Peyer's patch (tissue), 4 donors: ENCODE measurements around the gene PXN. TPM values are rescaled to one million over a fixed set of nuclear protein-coding genes. Genes with fewer than 3 reads are reported as not detected.
A peak's percentile ranks its signal among the peaks of the same experiment; 100 is the strongest.

Experiments used
- DNase-seq, 3 donors: peaks; one replicate each; pipeline ENCODE4 v3.0.0-alpha.2; 2017 to 2019
- H3K27ac ChIP-seq, 4 donors: fragments of 200-600 bp; sonication (generic); one replicate each; pipeline ENCODE4 v1.5.1; 2016 to 2019
- H3K27me3 ChIP-seq, 2 donors: fragments of 200-600 bp; sonication (generic); one replicate each; pipeline ENCODE4 v1.5.1; 2019
- H3K36me3 ChIP-seq, 3 donors: fragments of 200-600 bp; sonication (generic); one replicate each; pipeline ENCODE4 v1.5.1; 2016 to 2019
- H3K4me1 ChIP-seq, 4 donors: fragments of 200-600 bp; sonication (generic); one replicate each; pipeline ENCODE4 v1.5.1; 2016 to 2019
- H3K4me3 ChIP-seq, 4 donors: fragments of 200-600 bp; sonication (generic); 1 replicate in 3 of 4; 2 replicates in 1 of 4; pipeline ENCODE4 v1.5.1; 2016 to 2019; ENCODE audit warnings: mild to moderate bottlenecking in 1 of 4
- H3K9me3 ChIP-seq, 4 donors: fragments of 200-600 bp; sonication (generic); one replicate each; pipeline ENCODE4 v1.5.1; 2016 to 2019; ENCODE audit warnings: mild to moderate bottlenecking in 1 of 4
- POLR2A ChIP-seq, 2 donors: fragments of 450-650 bp; IDR thresholded peaks; one replicate each; pipeline ENCODE4 v1.5.1; 2017; ENCODE audit warnings: antibody characterized with exemption in 2 of 2, mild to moderate bottlenecking in 2 of 2, moderate library complexity in 2 of 2
- total RNA-seq, 4 donors: library from RNA; depleted of rRNA; stranded (reverse); fragments of >200 nt; gene quantifications; one replicate each; pipeline ENCODE4 v1.1.0, GENCODE V29; 2016
- TF ChIP-seq, protein P1 (sequence below), 6 experiments: fragments of 450-650 bp in 4 of 6; fragments of 200-600 bp in 2 of 6; sonication (generic) in 1 of 6; IDR thresholded peaks; one replicate each; pipeline ENCODE4 v1.5.1; 2017 to 2019; ENCODE audit warnings: antibody characterized with exemption in 6 of 6, mild to moderate bottlenecking in 3 of 6, moderate library complexity in 1 of 6

Gene PXN
- total RNA-seq, 4 donors from 2014 or later = 138 to 204 (median 177) TPM

DNA sequence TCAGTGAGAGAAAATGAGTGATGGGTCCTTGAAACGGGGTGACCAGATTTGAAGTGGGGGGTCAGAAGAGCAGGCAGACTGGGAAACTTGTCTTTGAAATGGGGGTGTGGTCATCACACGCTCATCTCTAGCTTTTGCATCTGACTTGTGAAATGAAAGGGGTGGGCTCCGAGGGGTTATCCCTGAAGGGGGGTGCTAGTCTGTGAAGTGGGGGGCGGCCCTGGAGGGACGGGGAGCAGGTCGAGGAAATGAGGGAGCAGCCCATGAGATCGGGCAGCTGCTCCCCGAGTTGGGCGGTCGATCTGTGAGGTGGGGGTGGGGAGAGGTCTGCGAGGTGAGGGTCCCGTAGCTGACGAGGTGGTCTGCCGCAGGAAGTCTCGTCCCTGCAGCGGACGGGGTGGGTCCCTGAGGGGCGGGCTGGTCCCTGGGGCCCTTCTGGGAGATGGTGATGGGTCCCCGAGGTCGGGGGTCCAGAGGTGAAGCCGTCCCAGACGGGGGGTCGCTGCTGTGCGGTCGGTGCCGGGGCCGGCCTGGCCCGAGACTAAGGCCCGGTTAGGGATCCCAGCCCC lies 542 bp downstream of the PXN start:
- H3K4me1 ChIP-seq = peaks cover 0 to 57% (median 3%) of the 10 kb centered on the region in 4 donors
- peak overlapping the region; percentile 83 to 96 (median 92) for H3K27ac ChIP-seq
- DNase-seq = peak in 1 of 3 donors; percentile 50

GRCh38 chr12:120264086-120264903 lies 1.2 kb downstream of the PXN start:
- Histone ChIP-seq H3K4me1 (peaks cover 0 to 64% (median 3%) of the 10 kb centered on the region in 4 donors), H3K27ac (peak overlapping the region; percentile 83 to 96 (median 92)), H3K4me3 (peak overlapping the region; percentile 98 to 100 (median 98)), H3K9me3 (no peaks in the 10 kb centered on the region), H3K36me3 (no peaks in the 10 kb centered on the region), H3K27me3 (no peaks in the 10 kb centered on the region)
- TF ChIP-seq, protein P1, sequence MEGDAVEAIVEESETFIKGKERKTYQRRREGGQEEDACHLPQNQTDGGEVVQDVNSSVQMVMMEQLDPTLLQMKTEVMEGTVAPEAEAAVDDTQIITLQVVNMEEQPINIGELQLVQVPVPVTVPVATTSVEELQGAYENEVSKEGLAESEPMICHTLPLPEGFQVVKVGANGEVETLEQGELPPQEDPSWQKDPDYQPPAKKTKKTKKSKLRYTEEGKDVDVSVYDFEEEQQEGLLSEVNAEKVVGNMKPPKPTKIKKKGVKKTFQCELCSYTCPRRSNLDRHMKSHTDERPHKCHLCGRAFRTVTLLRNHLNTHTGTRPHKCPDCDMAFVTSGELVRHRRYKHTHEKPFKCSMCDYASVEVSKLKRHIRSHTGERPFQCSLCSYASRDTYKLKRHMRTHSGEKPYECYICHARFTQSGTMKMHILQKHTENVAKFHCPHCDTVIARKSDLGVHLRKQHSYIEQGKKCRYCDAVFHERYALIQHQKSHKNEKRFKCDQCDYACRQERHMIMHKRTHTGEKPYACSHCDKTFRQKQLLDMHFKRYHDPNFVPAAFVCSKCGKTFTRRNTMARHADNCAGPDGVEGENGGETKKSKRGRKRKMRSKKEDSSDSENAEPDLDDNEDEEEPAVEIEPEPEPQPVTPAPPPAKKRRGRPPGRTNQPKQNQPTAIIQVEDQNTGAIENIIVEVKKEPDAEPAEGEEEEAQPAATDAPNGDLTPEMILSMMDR (IDR thresholded peaks at IDR 0.05) = no peak
- no peak for TF ChIP-seq POLR2A (IDR thresholded peaks at IDR 0.05)
- DNase-seq = no peak

More for the DNA sequence above, 542 bp downstream of the PXN start:
- Histone ChIP-seq H3K36me3 (no peaks in the 10 kb centered on the region), H3K9me3 (no peaks in the 10 kb centered on the region), H3K27me3 (no peaks in the 10 kb centered on the region), H3K4me3 (peak overlapping the region; percentile 98 to 100 (median 98))
- TF ChIP-seq, protein P1 (IDR thresholded peaks at IDR 0.05) = no peak
- no peak for TF ChIP-seq POLR2A (IDR thresholded peaks at IDR 0.05)

DNA sequence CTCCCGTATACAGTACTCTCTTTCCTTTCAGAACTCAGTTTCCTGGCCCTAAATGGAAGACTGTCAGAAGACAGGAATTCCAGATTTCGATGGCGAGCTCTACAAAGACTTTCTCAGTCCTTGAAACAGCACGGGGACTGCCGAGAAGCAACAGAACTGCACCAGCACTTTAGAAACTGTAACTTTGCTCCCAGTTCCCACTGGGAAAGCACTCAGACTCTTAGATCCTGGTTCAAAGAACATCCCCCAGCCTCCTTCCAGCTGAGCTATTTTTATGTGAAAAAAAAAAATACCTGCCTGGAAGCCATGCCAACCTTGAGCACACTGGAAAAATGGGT lies 1.8 kb downstream of the PXN start:
- H3K27me3 ChIP-seq = no peaks in the 10 kb centered on the region
- TF ChIP-seq, protein P1 (IDR thresholded peaks at IDR 0.05) = no peak
- no peak for TF ChIP-seq POLR2A (IDR thresholded peaks at IDR 0.05)
- peaks cover 0 to 65% (median 3%) of the 10 kb centered on the region in 4 donors for H3K4me1 ChIP-seq
- H3K36me3 ChIP-seq = no peaks in the 10 kb centered on the region
- H3K4me3 ChIP-seq = peak overlapping the region in 2 of 4 donors; percentile 98 to 100
- H3K27ac ChIP-seq = peak overlapping the region; percentile 83 to 96 (median 92)
- no peaks in the 10 kb centered on the region for H3K9me3 ChIP-seq
- DNase-seq = no peak

DNA sequence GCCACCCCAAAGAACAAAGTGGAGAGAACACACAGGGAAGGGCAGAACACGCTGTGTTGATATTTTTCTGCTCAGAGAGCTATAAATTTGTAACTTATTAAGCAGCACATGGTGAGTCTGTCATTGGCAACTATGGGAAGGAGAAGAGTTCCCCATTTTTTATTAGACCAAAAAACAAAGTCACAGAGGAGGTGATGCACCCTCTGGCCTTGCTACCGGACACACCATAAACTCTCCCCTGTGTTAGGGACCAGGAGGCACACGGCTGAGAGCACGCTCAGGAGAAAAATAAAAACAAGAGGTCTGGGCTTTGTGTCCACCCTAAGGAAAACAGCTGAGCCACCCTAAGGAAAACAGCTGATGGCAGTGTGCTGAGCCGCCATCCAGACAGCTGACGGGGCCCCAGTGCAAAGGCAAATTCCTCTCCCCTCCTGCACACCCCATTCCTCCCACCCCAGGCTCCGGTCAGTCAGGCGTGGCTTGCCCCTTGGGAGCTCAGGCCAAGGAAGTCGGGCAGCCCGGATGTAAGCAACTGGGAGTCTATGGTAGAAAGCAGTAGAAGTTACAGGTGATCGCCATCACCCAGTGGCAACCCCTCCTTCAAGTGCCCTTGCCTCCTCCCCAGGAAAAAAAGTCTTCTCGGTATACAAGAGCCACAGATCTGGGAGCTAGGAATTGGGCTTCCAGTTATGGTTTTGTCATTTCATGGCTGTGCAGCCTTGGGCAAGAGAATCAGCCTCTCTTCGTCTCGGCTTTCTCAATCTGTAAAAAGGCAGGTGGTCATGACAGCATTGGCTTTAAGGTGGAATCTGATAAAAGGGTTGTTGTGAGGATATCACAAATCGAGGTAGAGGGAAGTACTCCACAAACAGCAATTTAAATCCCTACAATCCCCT lies 2.4 kb downstream of the PXN start:
- Histone ChIP-seq H3K27ac (peak overlapping the region; percentile 56 to 96 (median 89)), H3K4me1 (peaks cover 0 to 65% (median 3%) of the 10 kb centered on the region in 4 donors), H3K9me3 (no peaks in the 10 kb centered on the region), H3K36me3 (no peaks in the 10 kb centered on the region), H3K4me3 (peak overlapping the region in 2 of 4 donors; percentile 98 to 100), H3K27me3 (no peaks in the 10 kb centered on the region)
- peak in 1 of 3 donors; percentile 51 for DNase-seq
- TF ChIP-seq, protein P1 (IDR thresholded peaks at IDR 0.05) = no peak
- no peak for TF ChIP-seq POLR2A (IDR thresholded peaks at IDR 0.05)
